HG03442 (cell line): ENCODE measurements around the gene KRT74.

Source experiments
- ATAC-seq: cut with Tn5 transposase; IDR thresholded peaks from one replicate; pipeline ENCODE4 v1.9.1; 2021; ENCODE audit warnings: mild to moderate bottlenecking, moderate library complexity; ENCODE audit not compliant: unreplicated experiment

The KRT74 gene

GRCh38 chr12:52573743-52574142, at the start of gene KRT74:
Gene KRT74, minus strand, starts transcription at chr12:52573843. Its CDS starts 66 bp downstream, at chr12:52573777.
- ATAC-seq: no peak

DNA sequence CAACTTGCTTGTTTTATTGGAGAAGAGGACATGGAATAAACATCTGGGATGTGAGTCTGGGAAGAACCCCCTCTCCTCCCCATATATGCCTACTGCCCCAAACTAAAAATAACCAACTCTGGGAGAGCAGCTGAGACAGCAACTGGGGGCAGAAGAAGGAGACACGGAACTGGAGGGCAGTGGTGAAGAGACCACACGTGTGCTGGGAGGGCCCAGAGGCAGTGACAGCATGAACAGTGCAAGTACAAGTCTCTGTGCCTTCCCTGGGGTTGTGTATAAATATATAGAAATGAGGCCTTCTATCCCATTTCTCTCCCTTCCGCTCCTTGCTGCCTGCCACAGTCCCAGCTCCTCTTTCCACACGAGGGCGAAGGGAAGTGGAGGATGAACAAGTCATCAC, 48.7 kb upstream of the KRT74 start:
- no peak for ATAC-seq

- ATAC-seq: no peak
These were observed 45.2 kb upstream of the KRT74 start for GRCh38 chr12:52618866-52619265.

GRCh38 chr12:52618216-52618615, 44.6 kb upstream of the KRT74 start, which contains the start of gene KRT73:
Gene KRT73, minus strand, starts transcription at chr12:52618559. Its CDS starts 35 bp downstream, at chr12:52618524.
- ATAC-seq: no peak

GRCh38 chr12:52617403-52617785, 43.8 kb upstream of the KRT74 start:
- no peak for ATAC-seq

DNA sequence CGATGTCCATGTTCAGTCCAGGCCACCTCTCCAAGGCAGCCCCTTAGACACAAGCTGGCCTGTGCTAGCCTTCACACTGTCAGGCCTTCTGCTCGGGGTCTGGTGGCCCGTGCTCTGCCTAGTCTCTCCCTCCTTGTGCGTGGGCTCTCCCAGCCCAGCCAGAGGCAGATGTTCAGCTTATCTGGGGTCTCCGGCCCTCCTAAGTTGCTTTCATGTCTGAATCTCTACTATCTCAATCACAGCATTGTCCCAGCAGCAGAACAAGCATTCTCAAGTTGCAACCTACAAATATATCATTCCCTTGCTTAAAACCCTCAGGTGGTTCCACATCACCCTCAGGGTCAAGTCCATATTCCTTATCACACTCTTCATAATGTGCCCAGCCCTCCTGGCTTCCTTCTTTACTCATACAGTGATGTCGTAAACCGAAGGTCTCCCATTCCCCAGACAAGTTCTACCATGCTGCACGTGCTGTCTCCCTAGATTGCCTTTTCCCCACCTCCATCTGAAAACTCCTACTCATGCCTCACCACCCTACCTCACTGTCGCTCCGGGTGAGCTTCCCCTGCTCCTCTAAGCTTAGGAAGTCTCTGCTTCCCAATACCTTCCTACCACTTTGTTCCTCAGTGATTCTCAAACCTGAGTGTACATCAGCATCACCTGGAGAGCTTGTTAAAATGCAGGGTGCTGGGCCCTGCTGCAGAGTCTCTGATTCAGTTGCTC, 43.2 kb upstream of the KRT74 start:
- ATAC-seq: no peak

DNA sequence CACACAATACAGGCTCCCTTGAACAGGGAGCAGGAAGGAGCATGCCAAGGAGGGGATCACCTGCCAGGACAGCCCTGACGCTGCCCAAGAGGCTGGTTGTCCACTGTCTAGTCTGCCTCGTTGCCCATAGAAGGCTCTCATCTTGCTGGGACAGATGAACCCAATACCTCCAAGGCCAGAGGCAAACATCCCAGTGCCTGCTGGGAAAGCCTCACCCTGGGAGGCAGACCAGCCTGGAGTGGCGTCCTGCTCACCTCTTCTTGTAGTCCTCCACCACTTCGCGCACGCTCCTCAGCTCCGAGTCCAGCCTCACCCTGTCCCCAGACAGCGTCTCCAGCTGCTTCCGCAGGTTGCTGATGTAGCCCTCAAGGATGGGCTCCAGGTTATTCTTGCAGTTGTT, 42.3 kb upstream of the KRT74 start:
- no peak for ATAC-seq

DNA sequence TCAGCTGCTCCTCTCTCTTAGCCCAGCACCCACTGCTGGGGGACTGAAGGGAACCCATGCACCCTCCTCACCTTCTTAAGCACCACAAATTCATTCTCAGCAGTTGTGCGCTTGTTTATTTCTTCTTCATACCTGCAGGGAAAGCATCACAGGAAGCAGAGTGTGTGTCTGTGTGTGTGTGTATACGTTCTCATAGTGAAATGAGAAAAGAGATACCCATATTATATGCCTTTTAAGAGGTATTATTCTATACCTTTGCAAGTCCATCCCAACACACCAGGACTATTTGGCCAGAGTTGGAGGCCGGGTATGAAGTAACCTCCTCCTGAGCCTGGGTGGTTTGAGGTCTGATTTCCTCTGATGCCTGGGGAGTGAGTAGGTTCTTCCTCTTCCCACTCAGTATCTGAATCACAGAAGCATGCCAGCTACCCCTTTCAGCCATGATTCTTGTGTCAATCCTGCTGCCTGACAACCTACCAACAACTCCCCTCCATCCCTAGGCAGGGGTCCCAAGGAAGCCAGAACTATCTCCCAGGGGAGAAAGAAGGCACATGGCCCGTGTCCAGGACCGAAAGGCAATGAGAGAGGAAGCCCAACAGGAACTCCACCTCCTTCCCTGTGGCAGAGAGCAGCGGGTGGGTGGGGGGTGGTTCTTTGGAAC, 41.7 kb upstream of the KRT74 start:
- no peak for ATAC-seq

GRCh38 chr12:52614381-52615207, 41.0 kb upstream of the KRT74 start:
- ATAC-seq: no peak

GRCh38 chr12:52613384-52614030, 39.9 kb upstream of the KRT74 start:
- ATAC-seq: no peak

GRCh38 chr12:52612431-52613383, 39.1 kb upstream of the KRT74 start:
- ATAC-seq: no peak

GRCh38 chr12:52611080-52611468, 37.4 kb upstream of the KRT74 start:
- ATAC-seq: no peak

DNA sequence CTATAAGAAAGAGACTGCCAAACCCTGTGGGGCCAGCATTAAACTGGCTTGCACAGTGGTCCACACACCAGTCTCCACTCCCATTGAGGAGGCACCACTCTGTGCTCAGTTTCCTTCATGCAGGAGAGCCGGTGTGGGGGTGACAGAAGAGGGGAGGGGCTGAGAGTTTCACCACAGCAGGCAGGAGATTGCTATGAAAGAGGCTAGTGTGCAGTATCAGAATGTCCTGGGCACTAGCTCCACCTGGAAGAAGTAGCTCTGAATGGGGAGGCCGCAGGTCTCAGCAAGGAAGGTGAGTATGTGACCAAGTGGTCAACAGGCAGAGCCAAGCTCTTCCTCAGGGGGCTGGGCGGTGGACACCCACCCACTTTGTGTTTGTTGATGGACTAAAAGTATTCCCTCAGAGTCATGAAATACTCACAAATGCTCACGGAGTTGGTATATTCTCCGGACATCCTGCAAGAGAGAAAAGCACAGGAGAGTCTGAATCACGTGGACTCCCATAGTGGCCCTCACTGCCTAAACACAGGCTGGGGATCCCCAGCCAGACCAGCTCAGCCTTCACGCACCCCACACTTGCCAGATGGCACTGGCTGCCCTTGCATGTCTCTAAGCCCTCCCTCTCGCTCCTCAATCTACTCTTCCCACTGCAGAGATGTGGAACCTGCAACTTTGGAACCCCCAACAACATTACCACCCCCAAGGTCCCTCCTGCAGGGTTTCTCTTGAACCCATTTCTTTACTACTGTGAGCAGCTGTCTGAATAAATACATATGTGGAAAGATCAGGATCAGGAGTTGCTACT, 35.4 kb upstream of the KRT74 start:
- ATAC-seq: no peak

- ATAC-seq: no peak
These were observed 34.5 kb upstream of the KRT74 start for GRCh38 chr12:52608161-52608560.

GRCh38 chr12:52607314-52607713, 33.7 kb upstream of the KRT74 start:
- ATAC-seq: no peak

GRCh38 chr12:52606581-52607218, 33.1 kb upstream of the KRT74 start:
- no peak for ATAC-seq

- ATAC-seq: no peak
These were observed 32.5 kb upstream of the KRT74 start for GRCh38 chr12:52606096-52606495.

- no peak for ATAC-seq
These were observed 31.9 kb upstream of the KRT74 start for GRCh38 chr12:52605542-52605941.

- ATAC-seq: no peak
These were observed 31.2 kb upstream of the KRT74 start for GRCh38 chr12:52604859-52605258.
